PC-3 (cell line): ENCODE data around the gene CCDC184. TPM values are rescaled to one million over a fixed set of nuclear protein-coding genes. Genes with fewer than 3 reads are reported as not detected.
"Not testable (repeated sequence)": the region's sequence is repeated elsewhere in the genome, so short reads cannot be mapped to it uniquely, and the experiment has no call there.

Experiments used
- ATAC-seq: fragments of 200-7000 bp; cut with Tn5 transposase; 2 replicates; pipeline ENCODE4 v1.9.1; 2020; ENCODE audit warnings: mild to moderate bottlenecking, moderate library complexity
- BruUV-seq: library from RNA; stranded (reverse); fragments of 400-500 nt; replicated peaks from 2 replicates; lab custom pipeline; 2021; lab: Mats Ljungman, UMichigan
- CTCF ChIA-PET: fragments of 300-600 bp; sonication (Branson Sonifier 250); formaldehyde crosslinking; loops from one replicate; lab custom pipeline; 2022; ENCODE audit warnings: antibody characterized with exemption; lab: Charles Lee
- POLR2A ChIA-PET: fragments of 300-600 bp; sonication (Branson Sonifier 250); formaldehyde crosslinking; loops from one replicate; lab custom pipeline; 2022; ENCODE audit warnings: antibody characterized with exemption; ENCODE audit not compliant: unreplicated experiment; lab: Charles Lee
- DNase-seq: peaks from one replicate; pipeline ENCODE4 v3.0.0-alpha.2; 2015
- H2AFZ ChIP-seq: fragments of 300-600 bp; sonication (generic); 2 replicates; pipeline ENCODE4 v1.6.0; 2016; ENCODE audit warnings: antibody characterized with exemption, low read length
- H3F3A ChIP-seq: fragments of 300-600 bp; sonication (generic); one replicate; pipeline ENCODE4 v1.6.0; 2017; ENCODE audit warnings: antibody characterized with exemption, low read length, control low read depth, mild to moderate bottlenecking; ENCODE audit not compliant: unreplicated experiment
- H3K27ac ChIP-seq: fragments of 300-600 bp; sonication (generic); 2 replicates; pipeline ENCODE4 v1.5.1; 2016; ENCODE audit warnings: mild to moderate bottlenecking, low read length
- H3K27me3 ChIP-seq: fragments of 300-600 bp; sonication (generic); 2 replicates; pipeline ENCODE4 v1.6.1; 2016; ENCODE audit warnings: low read length, mixed read lengths
- H3K36me3 ChIP-seq: fragments of 300-600 bp; sonication (generic); 2 replicates; pipeline ENCODE4 v1.6.1; 2016; ENCODE audit warnings: low read depth, mixed run types, low read length, mixed read lengths
- H3K4me1 ChIP-seq: fragments of 300-600 bp; sonication (generic); 2 replicates; pipeline ENCODE4 v1.5.1; 2016; ENCODE audit warnings: low read length; ENCODE audit not compliant: insufficient read depth
- H3K4me2 ChIP-seq: fragments of 300-600 bp; sonication (generic); 2 replicates; pipeline ENCODE4 v1.6.0; 2016; ENCODE audit warnings: low read length
- H3K4me3 ChIP-seq: fragments of 300-600 bp; sonication (generic); 2 replicates; pipeline ENCODE4 v1.5.1; 2016; ENCODE audit warnings: mild to moderate bottlenecking, low read length, mixed read lengths
- H3K79me2 ChIP-seq: fragments of 300-600 bp; sonication (generic); 2 replicates; pipeline ENCODE4 v1.6.1; 2017; ENCODE audit warnings: low read length, mixed read lengths
- H3K9ac ChIP-seq: fragments of 300-600 bp; sonication (generic); 2 replicates; pipeline ENCODE4 v1.6.0; 2016; ENCODE audit warnings: mild to moderate bottlenecking, low read length
- H3K9me2 ChIP-seq: fragments of 300-600 bp; sonication (generic); replicated peaks from 2 replicates; pipeline ENCODE4 v1.6.1; 2016; ENCODE audit warnings: mixed run types, low read length, mixed read lengths
- H3K9me3 ChIP-seq: fragments of 300-600 bp; sonication (generic); 2 replicates; pipeline ENCODE4 v1.6.1; 2016; ENCODE audit warnings: low read length, mixed read lengths
- H4K20me1 ChIP-seq: fragments of 300-600 bp; sonication (generic); 2 replicates; pipeline ENCODE4 v1.6.1; 2016; ENCODE audit warnings: low read length, mixed read lengths
- EZH2 ChIP-seq: fragments of 300-600 bp; sonication (generic); IDR thresholded peaks from one replicate; pipeline ENCODE4 v1.6.1; 2017; ENCODE audit warnings: antibody characterized with exemption, mild to moderate bottlenecking, low read length; ENCODE audit not compliant: unreplicated experiment
- EZH2phosphoT487 ChIP-seq: fragments of 300-600 bp; sonication (generic); IDR thresholded peaks from 2 replicates; pipeline ENCODE4 v1.6.1; 2018; ENCODE audit warnings: mild to moderate bottlenecking, antibody characterized with exemption, low read length, borderline replicate concordance
- intact Hi-C: fragments of 100-400 bp; cut with micrococcal nuclease; formaldehyde crosslinking; loops from 2 replicates; pipeline ENCODE4 v1.9.0; 2023
- total RNA-seq: library from RNA; depleted of rRNA; stranded (reverse); fragments of >200 nt; gene quantifications from 2 replicates; pipeline ENCODE4 v1.2.3, GENCODE V29; 2014
- TF ChIP-seq, protein P1 (sequence below): fragments of 300-600 bp; sonication (generic); conservative IDR thresholded peaks from 2 replicates; pipeline ENCODE4 v1.5.1; 2017; ENCODE audit warnings: antibody characterized with exemption, low read depth, mild to moderate bottlenecking, low read length

The CCDC184 gene
- total RNA-seq, 1 experiment from 2014 or later, result not detected

DNA sequence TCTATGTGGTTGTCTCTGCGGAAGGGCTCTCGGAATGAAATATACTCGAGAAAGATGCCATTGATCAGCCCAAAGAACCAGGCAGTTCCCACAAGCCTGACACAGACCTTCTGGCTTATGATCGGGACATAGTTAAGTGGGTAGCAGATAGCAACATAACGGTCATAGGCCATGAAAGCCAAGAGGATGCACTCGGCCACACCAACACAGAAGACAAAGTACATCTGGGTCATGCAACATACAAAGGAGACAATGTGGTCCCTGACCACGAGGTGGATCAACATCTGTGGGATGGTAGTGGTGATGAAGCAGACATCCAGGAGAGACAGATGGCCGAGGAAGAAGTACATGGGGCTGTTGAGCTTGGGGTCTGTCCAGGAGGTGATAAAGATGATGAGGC, 19.3 kb downstream of the CCDC184 start:
- ATAC-seq, result no peak

DNA sequence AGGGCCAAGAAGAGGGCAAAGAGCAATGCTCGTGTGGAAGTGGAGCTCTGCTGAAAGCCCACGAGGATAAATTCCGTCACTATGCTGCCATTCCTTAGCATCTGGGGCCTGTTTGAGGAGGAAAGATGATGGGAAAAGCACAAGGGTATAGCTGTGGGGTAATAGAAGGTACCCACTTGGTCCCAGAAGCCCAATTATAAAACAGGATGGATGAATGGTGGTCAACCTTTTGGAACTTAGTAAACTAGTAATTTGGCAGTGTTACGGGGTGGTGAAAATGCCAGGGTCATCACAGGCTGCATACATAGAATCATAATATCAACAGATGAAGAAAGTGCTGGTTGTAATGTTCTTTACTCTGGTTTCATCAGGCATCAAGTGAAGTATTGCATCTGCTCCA, 19.7 kb downstream of the CCDC184 start, which contains the start of gene OR10AD1:
Gene OR10AD1 (minus strand): TSS at position 101 of the 400 bp plus-strand sequence. CDS start 0 bp downstream, at position 101.
- H3K9me2 ChIP-seq, result no peaks in the 10 kb centered on the region
- intact Hi-C loops, result no loop called here
- ChIA-PET CTCF (no interaction called here), POLR2A (no interaction called here)
- TF ChIP-seq EZH2phosphoT487 (no peak), EZH2 (no peak)
- TF ChIP-seq, protein P1, sequence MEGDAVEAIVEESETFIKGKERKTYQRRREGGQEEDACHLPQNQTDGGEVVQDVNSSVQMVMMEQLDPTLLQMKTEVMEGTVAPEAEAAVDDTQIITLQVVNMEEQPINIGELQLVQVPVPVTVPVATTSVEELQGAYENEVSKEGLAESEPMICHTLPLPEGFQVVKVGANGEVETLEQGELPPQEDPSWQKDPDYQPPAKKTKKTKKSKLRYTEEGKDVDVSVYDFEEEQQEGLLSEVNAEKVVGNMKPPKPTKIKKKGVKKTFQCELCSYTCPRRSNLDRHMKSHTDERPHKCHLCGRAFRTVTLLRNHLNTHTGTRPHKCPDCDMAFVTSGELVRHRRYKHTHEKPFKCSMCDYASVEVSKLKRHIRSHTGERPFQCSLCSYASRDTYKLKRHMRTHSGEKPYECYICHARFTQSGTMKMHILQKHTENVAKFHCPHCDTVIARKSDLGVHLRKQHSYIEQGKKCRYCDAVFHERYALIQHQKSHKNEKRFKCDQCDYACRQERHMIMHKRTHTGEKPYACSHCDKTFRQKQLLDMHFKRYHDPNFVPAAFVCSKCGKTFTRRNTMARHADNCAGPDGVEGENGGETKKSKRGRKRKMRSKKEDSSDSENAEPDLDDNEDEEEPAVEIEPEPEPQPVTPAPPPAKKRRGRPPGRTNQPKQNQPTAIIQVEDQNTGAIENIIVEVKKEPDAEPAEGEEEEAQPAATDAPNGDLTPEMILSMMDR, result no peak
- no peaks in the 10 kb centered on the region for H3K79me2 ChIP-seq
- H3K27ac ChIP-seq, result no peak within 1 kb of the TSS
- no peak within 1 kb of the TSS for H3K9ac ChIP-seq
- no TSS peak for BruUV-seq
- H4K20me1 ChIP-seq, result no peaks in the 10 kb centered on the region
- no peaks in the 10 kb centered on the region for H3K36me3 ChIP-seq
- H3K9me3 ChIP-seq, result no peaks in the 10 kb centered on the region
- H3F3A ChIP-seq, result no peaks in the 10 kb centered on the region
- ATAC-seq (no peak), DNase-seq (no peak)
- no peak within 1 kb of the TSS for H3K4me2 ChIP-seq
- peaks cover 31% of the 10 kb centered on the region for H3K27me3 ChIP-seq
- H2AFZ ChIP-seq, result no peak within 1 kb of the TSS
- no peaks in the 10 kb centered on the region; the same call in 1 of the 2 replicates for H3K4me1 ChIP-seq
- H3K4me3 ChIP-seq, result no peak within 1 kb of the TSS

More for the DNA sequence above, 19.3 kb downstream of the CCDC184 start:
- Histone ChIP-seq H3K4me2 (no peak overlapping the region), H3K27ac (no peak overlapping the region), H3K36me3 (no peaks in the 10 kb centered on the region), H3K4me3 (no peak overlapping the region), H2AFZ (no peak overlapping the region), H4K20me1 (no peaks in the 10 kb centered on the region), H3K9ac (no peak overlapping the region), H3K79me2 (no peaks in the 10 kb centered on the region), H3K9me2 (no peaks in the 10 kb centered on the region), H3K4me1 (no peaks in the 10 kb centered on the region; the same call in 1 of the 2 replicates), H3K9me3 (no peaks in the 10 kb centered on the region), H3F3A (no peaks in the 10 kb centered on the region), H3K27me3 (peaks cover 31% of the 10 kb centered on the region)
- TF ChIP-seq EZH2, result no peak
- TF ChIP-seq EZH2phosphoT487, result no peak
- TF ChIP-seq, protein P1, result no peak
- CTCF ChIA-PET, result no interaction called here
- no peak for DNase-seq
- POLR2A ChIA-PET, result no interaction called here
- BruUV-seq, result no TSS peak
- intact Hi-C loops, result no loop called here

DNA sequence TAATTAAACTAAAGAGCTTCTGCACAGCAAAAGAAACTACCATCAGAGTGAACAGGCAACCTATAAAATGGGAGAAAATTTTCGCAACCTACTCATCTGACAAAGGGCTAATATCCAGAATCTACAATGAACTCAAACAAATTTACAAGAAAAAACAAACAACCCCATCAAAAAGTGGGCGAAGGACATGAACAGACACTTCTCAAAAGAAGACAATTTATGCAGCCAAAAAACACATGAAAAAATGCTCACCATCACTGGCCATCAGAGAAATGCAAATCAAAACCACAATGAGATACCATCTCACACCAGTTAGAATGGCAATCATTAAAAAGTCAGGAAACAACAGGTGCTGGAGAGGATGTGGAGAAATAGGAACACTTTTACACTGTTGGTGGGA, 26.1 kb downstream of the CCDC184 start:
- ATAC-seq, BruUV-seq, H3K9ac ChIP-seq, H2AFZ ChIP-seq, H3K4me2 ChIP-seq, H3K36me3 ChIP-seq, H3K4me3 ChIP-seq, H3F3A ChIP-seq, H3K9me2 ChIP-seq, H4K20me1 ChIP-seq, H3K9me3 ChIP-seq, H3K27ac ChIP-seq, H3K4me1 ChIP-seq, intact Hi-C loops, POLR2A ChIA-PET, CTCF ChIA-PET, H3K79me2 ChIP-seq, DNase-seq: not testable (repeated sequence)
- H3K27me3 ChIP-seq, result peaks cover 38% of the 10 kb centered on the region
